CD4-positive, alpha-beta T cell (primary cell): ENCODE measurements around the gene KASH5. TPM values are rescaled to one million over a fixed set of nuclear protein-coding genes. Genes with fewer than 3 reads are reported as not detected.

Experiments used
- ATAC-seq: fragments of 200-7000 bp; cut with Tn5 transposase; one replicate; pipeline ENCODE4 v1.10.0; 2022; ENCODE audit warnings: mild to moderate bottlenecking; ENCODE audit not compliant: poor library complexity
- CTCF ChIA-PET: fragments of 350-600 bp; sonication (Branson Sonifier 250); formaldehyde crosslinking; loops from one replicate; lab custom pipeline; 2021; ENCODE audit warnings: antibody characterized with exemption, inconsistent platforms; lab: Charles Lee
- POLR2A ChIA-PET: fragments of 350-600 bp; sonication (Branson Sonifier 250); formaldehyde crosslinking; loops from one replicate; lab custom pipeline; 2021; ENCODE audit warnings: antibody characterized with exemption, inconsistent platforms; lab: Charles Lee
- DNase-seq, 14 experiments: peaks; one replicate each; pipeline ENCODE4 v3.0.0-alpha.2; 2013 to 2020; ENCODE audit warnings: mixed read lengths in 2 of 14
- H3K27ac ChIP-seq, 2 donors: one replicate each; pipeline versions ENCODE4 v1.5.1 to v1.7.0; 2013; ENCODE audit warnings: low read length in 2 of 2, low read depth in 1 of 2, mild to moderate bottlenecking in 1 of 2
- H3K27me3 ChIP-seq, 2 experiments: 1 replicate in 1 of 2; 2 replicates in 1 of 2; pipeline versions ENCODE4 v1.6.1 to v1.7.0; 2013; ENCODE audit warnings: low read length in 2 of 2, control low read depth in 1 of 2, mild to moderate bottlenecking in 1 of 2, moderate library complexity in 1 of 2; ENCODE audit not compliant: insufficient read depth in 2 of 2, control insufficient read depth in 1 of 2
- H3K36me3 ChIP-seq: one replicate; pipeline ENCODE4 v1.6.1; 2013; ENCODE audit warnings: low read length, control low read depth; ENCODE audit not compliant: insufficient read depth
- H3K4me1 ChIP-seq: one replicate; pipeline ENCODE4 v1.6.1; 2013; ENCODE audit warnings: low read length, control low read depth; ENCODE audit not compliant: insufficient read depth
- H3K4me3 ChIP-seq: one replicate; pipeline ENCODE4 v1.5.1; 2013; ENCODE audit warnings: mild to moderate bottlenecking, low read length, moderate library complexity
- H3K9me3 ChIP-seq, 2 experiments: 1 replicate in 1 of 2; 2 replicates in 1 of 2; pipeline versions ENCODE4 v1.6.1 to v1.7.0; 2013; ENCODE audit warnings: low read length in 2 of 2, mild to moderate bottlenecking in 2 of 2, control low read depth in 1 of 2, moderate library complexity in 1 of 2; ENCODE audit not compliant: control insufficient read depth in 1 of 2, insufficient read depth in 1 of 2
- H3K27ac Mint-ChIP-seq: one replicate; pipeline ENCODE4 v1.8.0; 2020; ENCODE audit warnings: mixed read lengths
- H3K27me3 Mint-ChIP-seq: one replicate; pipeline ENCODE4 v1.8.0; 2021; ENCODE audit warnings: mixed read lengths
- H3K36me3 Mint-ChIP-seq: one replicate; pipeline ENCODE4 v1.8.0; 2021; ENCODE audit warnings: low read depth, mixed read lengths
- H3K4me1 Mint-ChIP-seq: one replicate; pipeline ENCODE4 v1.8.0; 2021; ENCODE audit warnings: low read depth, mixed read lengths
- H3K4me3 Mint-ChIP-seq: one replicate; pipeline ENCODE4 v1.8.0; 2020; ENCODE audit warnings: mild to moderate bottlenecking, mixed read lengths
- H3K9me3 Mint-ChIP-seq: one replicate; pipeline ENCODE4 v1.8.0; 2020; ENCODE audit warnings: mixed read lengths
- CTCF ChIP-seq: fragments of 200-600 bp; IDR thresholded peaks from one replicate; pipeline ENCODE4 v1.8.0; 2022; ENCODE audit warnings: antibody characterized with exemption, mild to moderate bottlenecking
- intact Hi-C, 2 experiments: fragments of 100-400 bp; cut with DNase I in 1 of 2; cut with micrococcal nuclease in 1 of 2; formaldehyde crosslinking; loops; one replicate each; pipeline versions ENCODE4 v1.15.1 to v1.9.0; 2023 to 2025; cut with DNase I, micrococcal nuclease
- total RNA-seq, 174 experiments: library from RNA in 2 of 174; stranded (reverse) in 2 of 174; gene quantifications; one replicate each; pipeline ENCODE4 v1.2.3 and lab custom pipeline; 2021 to 2026

KASH5 gene
- total RNA-seq, 2 experiments from 2014 or later: not detected

GRCh38 chr19:49393881-49394280 is 5.8 kb downstream of the KASH5 start:
- DNase-seq (no peak), ATAC-seq (no peak)
- POLR2A ChIA-PET: no interaction called here
- H3K27me3 ChIP-seq: no peaks in the 10 kb centered on the region
- H3K36me3 ChIP-seq: no peaks in the 10 kb centered on the region
- H3K9me3 ChIP-seq: no peaks in the 10 kb centered on the region
- Mint-ChIP-seq H3K9me3 (no peaks in the 10 kb centered on the region), H3K4me3 (no peak overlapping the region), H3K36me3 (no peaks in the 10 kb centered on the region), H3K4me1 (peaks cover 25% of the 10 kb centered on the region), H3K27ac (no peak overlapping the region), H3K27me3 (no peaks in the 10 kb centered on the region)
- H3K4me1 ChIP-seq: peaks cover 30% of the 10 kb centered on the region
- CTCF ChIA-PET: interaction anchor here (1.4 kb wide), 1 partner anchor 49 kb away, joined by 5 read pairs; no protein-coding TSS in a partner anchor
- no peak for TF ChIP-seq CTCF
- H3K27ac ChIP-seq: no peak overlapping the region
- intact Hi-C loops: loop anchor here (2.0 to 10.0 kb wide), 4 partner anchors 151 to 283 kb away; partner anchors contain the start of gene PRMT1 (in 1 of the 2)
- H3K4me3 ChIP-seq: no peak overlapping the region

- no peaks in the 10 kb centered on the region for H3K27me3 ChIP-seq
- intact Hi-C loops: loop anchor here in 1 of 2 experiments (10.0 kb wide), 1 partner anchor 149 kb away; no protein-coding TSS in a partner anchor
- Mint-ChIP-seq H3K4me3 (no peak overlapping the region), H3K27me3 (no peaks in the 10 kb centered on the region), H3K4me1 (peaks cover 29% of the 10 kb centered on the region), H3K36me3 (no peaks in the 10 kb centered on the region), H3K9me3 (no peaks in the 10 kb centered on the region), H3K27ac (no peak overlapping the region)
- ATAC-seq: no peak
- CTCF ChIA-PET: interaction anchor here (1.3 kb wide), 1 partner anchor 47 kb away, joined by 3 read pairs; no protein-coding TSS in a partner anchor
- H3K4me1 ChIP-seq: peaks cover 37% of the 10 kb centered on the region
- POLR2A ChIA-PET: interaction anchor here (1.1 kb wide), 1 partner anchor 58 kb away, joined by 3 read pairs; no protein-coding TSS in a partner anchor
- H3K36me3 ChIP-seq: no peaks in the 10 kb centered on the region
- DNase-seq: no peak
- TF ChIP-seq CTCF: no peak
- H3K4me3 ChIP-seq: no peak overlapping the region
- H3K27ac ChIP-seq: no peak overlapping the region
- H3K9me3 ChIP-seq: no peaks in the 10 kb centered on the region
These were observed 7.7 kb downstream of the KASH5 start for GRCh38 chr19:49395581-49396407.

- H3K4me1 ChIP-seq: peaks cover 31% of the 10 kb centered on the region
- Mint-ChIP-seq H3K27ac (no peak overlapping the region), H3K9me3 (no peaks in the 10 kb centered on the region), H3K4me3 (no peak overlapping the region), H3K4me1 (peaks cover 24% of the 10 kb centered on the region), H3K36me3 (no peaks in the 10 kb centered on the region), H3K27me3 (no peaks in the 10 kb centered on the region)
- intact Hi-C loops: loop anchor here in 1 of 2 experiments (10.0 kb wide), 1 partner anchor 148 kb away; no protein-coding TSS in a partner anchor
- H3K27ac ChIP-seq: no peak overlapping the region
- ChIA-PET POLR2A (interaction anchor here (0.7 to 1.5 kb wide), 4 partner anchors 10 to 57 kb away, joined by 3 to 6 read pairs (median 4); partner anchors contain the start of gene GFY), CTCF (no interaction called here)
- ATAC-seq (no peak), DNase-seq (no peak)
- H3K9me3 ChIP-seq: no peaks in the 10 kb centered on the region
- no peak overlapping the region for H3K4me3 ChIP-seq
- H3K27me3 ChIP-seq: no peaks in the 10 kb centered on the region
- TF ChIP-seq CTCF: no peak
- no peaks in the 10 kb centered on the region for H3K36me3 ChIP-seq
These were observed 8.9 kb downstream of the KASH5 start for GRCh38 chr19:49396738-49397505.
